ENCODE measurements around the gene CYBC1.

The CYBC1 gene

DNA sequence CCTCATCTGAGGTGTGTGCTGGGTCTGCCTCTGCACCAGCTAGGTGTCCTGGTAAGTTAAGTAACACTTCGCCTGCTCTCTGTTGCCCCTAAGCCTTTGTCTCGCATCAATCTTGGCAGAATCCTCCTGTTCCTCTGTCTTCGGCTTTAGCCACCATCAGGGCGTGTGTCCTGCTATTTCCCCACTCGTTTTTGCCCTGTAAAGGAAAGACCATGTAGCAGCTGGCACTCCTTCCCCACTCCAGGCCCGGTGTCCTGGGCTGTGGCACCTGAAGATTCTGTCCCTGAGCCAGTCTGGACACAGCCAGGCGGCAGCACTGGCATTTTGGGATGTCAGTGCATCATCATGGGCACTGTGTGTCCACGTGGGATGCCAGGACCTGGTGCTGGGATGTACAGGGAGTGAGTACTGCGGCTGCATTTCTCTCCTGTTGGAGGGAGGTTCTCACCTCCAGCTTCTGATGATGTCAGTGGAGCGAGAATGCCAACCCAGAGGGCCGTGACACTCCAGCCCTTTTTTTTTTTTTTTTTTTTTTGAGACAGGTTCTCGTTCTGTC is 42.8 kb upstream of the CYBC1 start:
- FAIRE-seq (no peak), DNase-seq (ENCODE audit: insufficient read length, low spot score) (no peak)
- TF ChIP-seq CTCF (IDR thresholded peaks at IDR 0.05; ENCODE audit: insufficient read depth, missing control alignments): no peak

DNA sequence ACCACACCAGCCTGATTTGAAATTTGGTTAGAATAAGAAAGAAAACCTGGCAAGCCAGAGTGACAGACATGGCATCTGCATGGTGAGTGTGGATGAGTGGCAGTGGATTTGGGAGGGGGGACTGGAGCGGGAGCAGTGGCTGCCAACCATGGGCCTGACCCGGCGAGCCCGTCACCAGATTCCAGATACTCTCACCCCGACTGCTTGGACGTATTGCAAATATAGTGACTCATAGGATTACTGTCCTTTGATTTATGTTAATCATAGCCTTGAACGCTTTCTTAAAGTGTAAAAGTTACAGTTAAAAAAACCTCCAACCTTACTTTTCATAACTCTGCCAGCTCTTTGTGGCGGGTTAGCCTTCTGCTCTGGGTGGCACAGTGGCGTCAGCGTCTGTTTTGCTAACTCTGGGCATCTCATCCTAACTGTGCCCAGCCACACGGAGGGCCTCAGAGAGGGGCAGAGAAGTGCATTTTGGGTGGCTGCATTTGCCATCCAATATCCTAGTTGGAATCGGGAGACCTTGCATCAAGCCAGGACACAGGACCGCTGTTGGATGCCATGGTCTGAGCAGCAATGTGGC is 42.2 kb upstream of the CYBC1 start:
- TF ChIP-seq CTCF (IDR thresholded peaks at IDR 0.05; ENCODE audit: insufficient read depth, missing control alignments): no peak
- FAIRE-seq (no peak), DNase-seq (ENCODE audit: insufficient read length, low spot score) (no peak)

DNA sequence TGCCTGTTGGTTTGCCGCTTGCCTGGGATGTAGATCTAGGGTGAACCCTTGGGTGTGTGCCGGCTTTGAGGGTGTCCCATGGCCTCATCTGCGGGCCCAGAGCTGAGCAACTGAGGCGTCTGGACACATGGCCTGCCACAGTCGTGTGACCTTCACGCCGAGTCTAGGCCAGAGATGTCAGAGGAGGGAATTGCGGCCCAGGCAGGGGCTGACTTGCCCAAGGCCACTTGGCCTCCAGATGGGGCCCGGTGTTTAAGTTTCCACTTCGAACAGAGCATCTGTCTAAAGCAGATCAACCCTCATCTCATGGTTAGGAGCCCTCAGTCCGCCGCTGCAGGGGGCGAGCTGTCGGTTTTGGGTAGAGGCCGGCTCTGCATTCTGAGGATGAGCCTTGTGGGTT is 41.0 kb upstream of the CYBC1 start:
- no peak for FAIRE-seq
- no peak for DNase-seq (ENCODE audit: insufficient read length, low spot score)

DNA sequence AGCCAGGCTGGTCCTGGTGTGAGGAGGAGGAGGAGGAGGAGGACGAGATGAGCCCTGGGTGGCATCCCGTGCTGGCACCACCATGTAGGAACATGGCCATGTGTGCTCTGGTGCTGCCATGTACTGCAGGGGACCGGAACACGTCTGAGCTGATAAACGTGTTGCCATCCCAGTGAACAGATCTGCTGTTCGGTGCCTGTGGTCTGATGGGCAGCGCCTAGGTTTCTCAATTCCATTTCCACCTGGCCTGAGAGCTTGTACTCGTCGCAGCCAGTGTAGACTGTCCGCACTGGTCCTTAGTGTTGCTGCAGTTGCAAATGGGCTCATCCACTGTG is 40.6 kb upstream of the CYBC1 start:
- TF ChIP-seq CTCF (IDR thresholded peaks at IDR 0.05; ENCODE audit: insufficient read depth, missing control alignments): no peak
- no peak for FAIRE-seq

More for the DNA sequence above, 41.0 kb upstream of the CYBC1 start:
- TF ChIP-seq CTCF (IDR thresholded peaks at IDR 0.05; ENCODE audit: insufficient read depth, missing control alignments): no peak

DNA sequence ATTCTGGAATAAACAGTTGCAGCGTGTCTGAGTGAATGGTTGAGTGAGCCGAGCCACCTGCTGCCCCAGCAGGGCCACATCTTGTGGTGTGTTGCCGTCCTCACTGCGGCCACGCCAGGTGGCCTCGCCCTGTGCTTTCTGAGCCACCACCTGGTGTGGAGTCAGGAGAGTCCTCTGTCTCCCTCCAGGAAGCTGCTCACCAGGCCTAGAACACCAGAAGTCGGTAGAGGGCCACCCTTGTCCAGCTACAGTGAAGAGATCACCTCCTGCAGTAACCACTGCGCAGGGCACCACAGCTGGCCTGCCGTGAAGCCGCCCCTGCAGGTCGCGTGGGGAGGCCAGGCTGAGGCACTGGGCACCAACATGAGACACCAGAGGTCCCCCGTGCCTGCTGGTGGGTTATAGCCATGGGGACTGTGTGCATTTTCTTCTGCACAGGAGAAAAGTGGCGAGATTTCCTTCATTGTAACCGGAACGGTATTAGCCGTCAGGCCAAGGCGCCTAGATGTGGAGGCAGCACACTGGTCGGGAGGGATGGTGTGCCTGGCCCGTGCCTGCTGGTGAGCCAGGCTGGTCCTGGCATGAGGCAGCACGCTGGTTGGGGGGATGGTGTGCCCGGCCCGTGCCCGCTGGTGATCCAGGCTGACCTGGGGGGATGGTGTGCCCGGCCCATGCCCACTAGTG is 40.1 kb upstream of the CYBC1 start:
- TF ChIP-seq CTCF (IDR thresholded peaks at IDR 0.05; ENCODE audit: insufficient read depth, missing control alignments): no peak
- DNase-seq (ENCODE audit: insufficient read length, low spot score) (no peak), FAIRE-seq (no peak)

More for the DNA sequence above, 40.6 kb upstream of the CYBC1 start:
- DNase-seq (ENCODE audit: insufficient read length, low spot score): no peak

DNA sequence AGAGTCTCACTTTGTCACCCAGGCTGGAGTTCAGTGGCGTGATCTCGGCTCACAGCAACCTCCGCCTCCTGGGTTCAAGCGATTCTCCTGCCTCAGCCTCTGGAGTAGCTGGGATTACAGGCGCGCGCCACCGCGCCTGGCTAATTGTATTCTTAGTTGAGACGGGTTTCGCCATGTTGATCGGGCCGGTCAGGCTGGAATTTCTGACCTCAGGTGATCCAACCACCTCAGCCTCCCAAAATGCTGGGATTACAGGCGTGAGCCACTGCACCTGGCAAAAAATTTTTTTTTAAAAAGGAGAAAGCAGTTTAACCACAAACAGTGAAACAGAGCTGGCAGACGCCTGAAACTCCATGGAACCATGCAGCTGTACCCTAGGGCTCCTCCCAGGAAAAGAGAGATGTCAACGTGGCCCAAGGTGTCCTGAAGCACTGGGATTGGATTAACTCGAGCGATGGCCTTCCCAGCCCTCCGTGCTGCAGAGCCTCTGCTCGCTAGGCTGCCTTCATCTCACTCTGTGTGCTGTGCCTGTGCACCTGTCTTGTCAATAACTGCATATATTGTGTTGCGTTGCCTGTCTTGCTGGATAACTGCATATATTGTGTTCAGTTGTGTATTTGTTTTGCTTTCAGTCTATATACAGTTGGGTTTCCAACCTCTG is 39.4 kb upstream of the CYBC1 start:
- TF ChIP-seq CTCF (IDR thresholded peaks at IDR 0.05; ENCODE audit: insufficient read depth, missing control alignments): no peak
- FAIRE-seq (no peak), DNase-seq (ENCODE audit: insufficient read length, low spot score) (no peak)

GRCh38 chr17:82489117-82489516 is 38.6 kb upstream of the CYBC1 start:
- no peak for TF ChIP-seq CTCF (IDR thresholded peaks at IDR 0.05; ENCODE audit: insufficient read depth, missing control alignments)
- DNase-seq (ENCODE audit: insufficient read length, low spot score) (no peak), FAIRE-seq (no peak)
